MM.1S (cell line): ENCODE measurements around the gene RIPOR3.

Source experiments
- DNase-seq: peaks from one replicate; pipeline ENCODE4 v3.0.0-alpha.2; 2015
- H2AFZ ChIP-seq: fragments of 300-600 bp; sonication (generic); 2 replicates; pipeline ENCODE4 v1.6.0; 2016; ENCODE audit warnings: antibody characterized with exemption, low read length
- H3F3A ChIP-seq: fragments of 300-600 bp; sonication (generic); 2 replicates; pipeline ENCODE4 v1.6.1; 2016; ENCODE audit warnings: mild to moderate bottlenecking, antibody characterized with exemption, low read length, moderate library complexity, mixed read lengths; ENCODE audit not compliant: insufficient read depth
- H3K27ac ChIP-seq: fragments of 300-600 bp; sonication (generic); 2 replicates; pipeline ENCODE4 v1.5.1; 2016; ENCODE audit warnings: mild to moderate bottlenecking, low read length
- H3K27me3 ChIP-seq: fragments of 300-600 bp; sonication (generic); replicated peaks from 2 replicates; pipeline ENCODE4 v1.6.0; 2016; ENCODE audit warnings: low read length; ENCODE audit not compliant: insufficient read depth
- H3K36me3 ChIP-seq: fragments of 300-600 bp; sonication (generic); replicated peaks from 2 replicates; pipeline ENCODE4 v1.6.1; 2016; ENCODE audit warnings: mild to moderate bottlenecking, low read length, mixed read lengths; ENCODE audit not compliant: insufficient read depth
- H3K4me1 ChIP-seq: fragments of 300-600 bp; sonication (generic); 2 replicates; pipeline ENCODE4 v1.6.1; 2016; ENCODE audit warnings: low read length, mixed read lengths
- H3K4me2 ChIP-seq: fragments of 300-600 bp; sonication (generic); 2 replicates; pipeline ENCODE4 v1.6.0; 2016; ENCODE audit warnings: low read depth, low read length
- H3K4me3 ChIP-seq: fragments of 300-600 bp; sonication (generic); 2 replicates; pipeline ENCODE4 v1.5.1; 2016; ENCODE audit warnings: low read length, mixed read lengths
- H3K79me2 ChIP-seq: fragments of 300-600 bp; sonication (generic); 2 replicates; pipeline ENCODE4 v1.6.1; 2016; ENCODE audit warnings: mixed run types, low read length, mixed read lengths
- H3K9ac ChIP-seq: fragments of 300-600 bp; sonication (generic); 2 replicates; pipeline ENCODE4 v1.6.1; 2016; ENCODE audit warnings: low read length, mixed read lengths
- H3K9me2 ChIP-seq: fragments of 300-600 bp; sonication (generic); replicated peaks from 2 replicates; pipeline ENCODE4 v1.6.1; 2016; ENCODE audit warnings: mild to moderate bottlenecking, low read length, mixed read lengths; ENCODE audit not compliant: insufficient read depth
- H3K9me3 ChIP-seq: fragments of 300-600 bp; sonication (generic); replicated peaks from 2 replicates; pipeline ENCODE4 v1.6.1; 2016; ENCODE audit warnings: mild to moderate bottlenecking, low read length, mixed read lengths; ENCODE audit not compliant: insufficient read depth
- H4K20me1 ChIP-seq: fragments of 300-600 bp; sonication (generic); 2 replicates; pipeline ENCODE4 v1.6.1; 2016; ENCODE audit warnings: mild to moderate bottlenecking, low read length, moderate library complexity, mixed read lengths; ENCODE audit not compliant: insufficient read depth
- EZH2 ChIP-seq: fragments of 300-600 bp; sonication (generic); optimal IDR thresholded peaks from 2 replicates; pipeline ENCODE3; 2017; ENCODE audit warnings: low read depth, mild to moderate bottlenecking, antibody characterized with exemption, low read length, mixed read lengths
- EZH2phosphoT487 ChIP-seq: fragments of 300-600 bp; sonication (generic); IDR thresholded peaks from 2 replicates; pipeline ENCODE4 v1.6.1; 2018; ENCODE audit warnings: antibody characterized with exemption, low read length
- TF ChIP-seq, protein P1 (sequence below): fragments of 300-600 bp; sonication (generic); IDR thresholded peaks from 2 replicates; pipeline ENCODE4 v1.5.1; 2016; ENCODE audit warnings: antibody characterized with exemption, low read length, mixed read lengths

The RIPOR3 gene

DNA sequence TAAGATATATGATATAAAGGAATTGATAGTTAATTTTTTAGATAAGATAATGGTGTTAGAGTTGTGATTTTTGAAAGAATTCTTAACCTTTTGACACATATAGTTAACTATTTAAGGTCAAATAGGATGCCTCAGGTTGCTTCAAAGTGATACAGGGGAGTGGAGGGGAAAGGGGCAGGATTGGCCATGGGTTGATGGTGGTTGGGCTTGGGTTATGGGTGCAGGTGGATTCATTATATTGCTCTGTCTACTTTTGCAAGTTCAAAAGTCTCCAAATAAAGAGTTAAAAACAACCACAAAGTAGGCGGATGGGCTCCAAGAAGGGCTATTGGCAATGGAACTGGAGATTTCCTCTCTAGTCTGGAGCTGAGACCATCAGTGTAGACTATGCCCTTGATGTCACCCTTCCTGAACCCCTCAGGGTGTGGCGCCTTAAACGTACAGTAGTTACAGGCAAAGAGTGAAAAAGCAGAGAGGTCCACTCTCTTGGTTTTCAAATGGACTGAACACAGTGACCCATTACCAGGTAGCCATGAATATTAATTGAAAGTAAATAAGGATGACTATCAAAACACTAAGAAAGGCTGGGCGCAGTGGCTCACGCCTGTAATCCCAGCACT is 100.0 kb downstream of the RIPOR3 start:
- Histone ChIP-seq H3K79me2 (no peaks in the 10 kb centered on the region), H3K36me3 (no peaks in the 10 kb centered on the region), H3K9me2 (no peaks in the 10 kb centered on the region), H3K4me3 (no peak overlapping the region), H3F3A (no peaks in the 10 kb centered on the region), H3K4me1 (peaks cover 5% of the 10 kb centered on the region), H3K27ac (no peak overlapping the region), H3K4me2 (no peak overlapping the region), H3K9ac (no peak overlapping the region), H3K27me3 (peaks cover 5% of the 10 kb centered on the region; the same call in 1 of the 2 replicates), H4K20me1 (0 out of 2 replicates have a peak, but pooled peaks cover 4% of the 10 kb centered on the region), H2AFZ (no peak overlapping the region), H3K9me3 (no peaks in the 10 kb centered on the region)
- TF ChIP-seq EZH2 (no peak), EZH2phosphoT487 (no peak)
- TF ChIP-seq, protein P1, sequence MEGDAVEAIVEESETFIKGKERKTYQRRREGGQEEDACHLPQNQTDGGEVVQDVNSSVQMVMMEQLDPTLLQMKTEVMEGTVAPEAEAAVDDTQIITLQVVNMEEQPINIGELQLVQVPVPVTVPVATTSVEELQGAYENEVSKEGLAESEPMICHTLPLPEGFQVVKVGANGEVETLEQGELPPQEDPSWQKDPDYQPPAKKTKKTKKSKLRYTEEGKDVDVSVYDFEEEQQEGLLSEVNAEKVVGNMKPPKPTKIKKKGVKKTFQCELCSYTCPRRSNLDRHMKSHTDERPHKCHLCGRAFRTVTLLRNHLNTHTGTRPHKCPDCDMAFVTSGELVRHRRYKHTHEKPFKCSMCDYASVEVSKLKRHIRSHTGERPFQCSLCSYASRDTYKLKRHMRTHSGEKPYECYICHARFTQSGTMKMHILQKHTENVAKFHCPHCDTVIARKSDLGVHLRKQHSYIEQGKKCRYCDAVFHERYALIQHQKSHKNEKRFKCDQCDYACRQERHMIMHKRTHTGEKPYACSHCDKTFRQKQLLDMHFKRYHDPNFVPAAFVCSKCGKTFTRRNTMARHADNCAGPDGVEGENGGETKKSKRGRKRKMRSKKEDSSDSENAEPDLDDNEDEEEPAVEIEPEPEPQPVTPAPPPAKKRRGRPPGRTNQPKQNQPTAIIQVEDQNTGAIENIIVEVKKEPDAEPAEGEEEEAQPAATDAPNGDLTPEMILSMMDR, result no peak
- no peak for DNase-seq

- Histone ChIP-seq H3K9ac (no peak overlapping the region), H3K9me2 (no peaks in the 10 kb centered on the region), H3F3A (no peaks in the 10 kb centered on the region), H3K27me3 (no peaks in the 10 kb centered on the region), H3K4me3 (no peak overlapping the region), H3K4me2 (no peak overlapping the region), H3K79me2 (no peaks in the 10 kb centered on the region), H3K9me3 (no peaks in the 10 kb centered on the region), H2AFZ (no peak overlapping the region), H3K4me1 (peaks cover 5% of the 10 kb centered on the region), H4K20me1 (0 out of 2 replicates have a peak, but pooled peaks cover 4% of the 10 kb centered on the region), H3K27ac (no peak overlapping the region), H3K36me3 (no peaks in the 10 kb centered on the region)
- DNase-seq, result no peak
- TF ChIP-seq EZH2phosphoT487 (no peak), EZH2 (no peak)
- TF ChIP-seq, protein P1, result no peak
These were observed 101.0 kb downstream of the RIPOR3 start for GRCh38 chr20:50590348-50590664.

DNA sequence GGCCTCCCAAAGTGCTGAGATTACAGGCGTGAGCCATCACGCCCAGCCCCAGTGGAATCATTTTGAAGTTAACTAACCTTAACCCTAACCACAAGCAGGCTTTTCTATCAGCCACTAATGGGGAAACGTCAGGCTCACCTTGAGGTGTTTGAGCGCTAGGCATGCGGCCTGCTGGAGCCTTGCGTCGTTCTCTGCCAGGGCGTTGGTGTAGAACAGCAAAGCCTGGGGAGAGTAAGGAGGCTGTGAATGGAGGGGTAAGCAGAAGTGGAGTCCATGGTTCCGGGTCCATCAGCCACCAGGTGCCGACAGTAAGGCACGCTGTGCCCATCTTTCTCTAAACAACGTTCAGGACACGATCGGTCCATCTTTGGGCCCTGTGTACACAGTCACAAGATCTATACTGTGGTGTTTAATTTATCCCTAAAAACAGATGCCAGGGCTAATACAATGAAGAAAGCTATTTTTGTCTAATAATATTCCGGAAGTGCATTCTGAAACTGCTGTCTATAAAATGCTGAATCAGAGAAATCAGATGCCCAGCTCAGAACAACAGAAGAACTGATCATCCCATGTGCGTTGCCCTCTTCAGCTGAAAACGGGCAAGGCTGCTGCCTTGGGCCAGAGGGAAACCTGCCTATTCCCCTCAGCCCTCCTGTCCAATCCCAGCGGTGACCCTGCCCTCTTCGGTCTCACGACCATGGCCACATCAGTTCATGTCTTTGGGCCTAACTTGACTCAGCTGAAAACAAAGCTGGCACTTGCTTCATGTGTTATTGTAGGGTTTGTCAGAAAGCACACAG is 101.6 kb downstream of the RIPOR3 start:
- H3K9ac ChIP-seq, result no peak overlapping the region
- peak; percentile 9 for DNase-seq
- H3K9me2 ChIP-seq, result no peaks in the 10 kb centered on the region
- no peaks in the 10 kb centered on the region for H3K79me2 ChIP-seq
- no peak overlapping the region for H3K4me2 ChIP-seq
- no peak overlapping the region for H3K4me3 ChIP-seq
- no peak overlapping the region for H3K27ac ChIP-seq
- H4K20me1 ChIP-seq, result 0 out of 2 replicates have a peak, but pooled peaks cover 4% of the 10 kb centered on the region
- peaks cover 5% of the 10 kb centered on the region for H3K4me1 ChIP-seq
- TF ChIP-seq EZH2, result no peak
- TF ChIP-seq, protein P1, result no peak
- no peak for TF ChIP-seq EZH2phosphoT487
- no peaks in the 10 kb centered on the region for H3K36me3 ChIP-seq
- H3K9me3 ChIP-seq, result no peaks in the 10 kb centered on the region
- no peaks in the 10 kb centered on the region for H3F3A ChIP-seq
- H3K27me3 ChIP-seq, result no peaks in the 10 kb centered on the region
- no peak overlapping the region for H2AFZ ChIP-seq
